KBM-7 (cell line): ENCODE measurements around the gene DDHD1.
A peak's percentile ranks its signal among the peaks of the same experiment; 100 is the strongest.
"Not testable (repeated sequence)": the region's sequence is repeated elsewhere in the genome, so short reads cannot be mapped to it uniquely, and the experiment has no call there.

ENCODE experiments used
- DNase-seq: peaks from one replicate; pipeline ENCODE4 v3.0.0-alpha.2; 2015
- in situ Hi-C: fragments of 300-500 bp; cut with MboI; formaldehyde crosslinking; loops from 2 replicates; pipeline ENCODE4 v1.14.3; 2020; ENCODE audit warnings: low sequenced_read_pairs, low pct_unique_long_range_greater_than_20kb, mixed read lengths

Gene DDHD1

GRCh38 chr14:53153702-53154112, 584 bp upstream of the DDHD1 start:
- DNase-seq, result no peak
- in situ Hi-C loops, result no loop called here

- peak; percentile 48 for DNase-seq
- in situ Hi-C loops, result no loop called here
Observed at GRCh38 chr14:53152184-53152886, 788 bp downstream of the DDHD1 start.

- peak; percentile 63 for DNase-seq
- in situ Hi-C loops, result no loop called here
Observed at GRCh38 chr14:53151523-53152183, 1.5 kb downstream of the DDHD1 start.

GRCh38 chr14:53149668-53150316, 3.3 kb downstream of the DDHD1 start:
- DNase-seq, result peak; percentile 34
- in situ Hi-C loops, result no loop called here

GRCh38 chr14:53148671-53149070, 4.5 kb downstream of the DDHD1 start:
- DNase-seq, result no peak
- in situ Hi-C loops, result no loop called here

GRCh38 chr14:53147893-53148292, 5.2 kb downstream of the DDHD1 start:
- DNase-seq, result no peak
- in situ Hi-C loops, result no loop called here

GRCh38 chr14:53147208-53147607, 5.9 kb downstream of the DDHD1 start:
- in situ Hi-C loops, result no loop called here

GRCh38 chr14:53146739-53147138, 6.4 kb downstream of the DDHD1 start:
- in situ Hi-C loops, result no loop called here

More at GRCh38 chr14:53147208-53147607, 5.9 kb downstream of the DDHD1 start:
- no peak for DNase-seq

GRCh38 chr14:53144244-53144643, 8.9 kb downstream of the DDHD1 start:
- no peak for DNase-seq

More at GRCh38 chr14:53146739-53147138, 6.4 kb downstream of the DDHD1 start:
- no peak for DNase-seq

GRCh38 chr14:53140585-53140984, 12.5 kb downstream of the DDHD1 start:
- in situ Hi-C loops, result no loop called here
- no peak for DNase-seq

More at GRCh38 chr14:53144244-53144643, 8.9 kb downstream of the DDHD1 start:
- in situ Hi-C loops, result no loop called here

- in situ Hi-C loops, result no loop called here
- no peak for DNase-seq
Observed at GRCh38 chr14:53137568-53138203, 15.4 kb downstream of the DDHD1 start.

GRCh38 chr14:53130491-53130890, 22.6 kb downstream of the DDHD1 start:
- in situ Hi-C loops, result not testable (repeated sequence)

GRCh38 chr14:53128303-53129028, 24.7 kb downstream of the DDHD1 start:
- in situ Hi-C loops, result no loop called here
- peak; percentile 51 for DNase-seq

More at GRCh38 chr14:53130491-53130890, 22.6 kb downstream of the DDHD1 start:
- not testable (repeated sequence) for DNase-seq

- in situ Hi-C loops, result no loop called here
Observed at GRCh38 chr14:53127832-53128231, 25.3 kb downstream of the DDHD1 start.

GRCh38 chr14:53127151-53127550, 26.0 kb downstream of the DDHD1 start:
- in situ Hi-C loops, result no loop called here
- DNase-seq, result no peak

More at GRCh38 chr14:53127832-53128231, 25.3 kb downstream of the DDHD1 start:
- no peak for DNase-seq

GRCh38 chr14:53126731-53127130, 26.4 kb downstream of the DDHD1 start:
- no peak for DNase-seq
- in situ Hi-C loops, result no loop called here

GRCh38 chr14:53124786-53125185, 28.3 kb downstream of the DDHD1 start:
- in situ Hi-C loops, result no loop called here
- DNase-seq, result no peak

- in situ Hi-C loops, DNase-seq: not testable (repeated sequence)
Observed at GRCh38 chr14:53121419-53121818, 31.7 kb downstream of the DDHD1 start.

GRCh38 chr14:53117479-53117878, 35.6 kb downstream of the DDHD1 start:
- in situ Hi-C loops, result not testable (repeated sequence)

More at GRCh38 chr14:53117479-53117878, 35.6 kb downstream of the DDHD1 start:
- DNase-seq, result not testable (repeated sequence)
